Measurements from ENCODE around the gene CCDC13. TPM values are rescaled to one million over a fixed set of nuclear protein-coding genes. Genes with fewer than 3 reads are reported as not detected.

The CCDC13 gene
- polyA plus RNA-seq, 2 of the 4 experiments (the other 2 are of a cell fraction), result 0.41 to 0.47 TPM

GRCh38 chr3:42804106-42804830, 31.2 kb upstream of the CCDC13 start, which contains the start of gene HIGD1A:
HIGD1A (minus strand) TSS chr3:42804490; CDS start chr3:42794253, 10,237 bp downstream.
- Histone ChIP-seq H3K4me3 (peak within 1 kb of the TSS; percentile 62), H3K4me2 (peak within 1 kb of the TSS; percentile 88), H3K9me3 (no peaks in the 10 kb centered on the region), H3K4me1 (peaks cover 12% of the 10 kb centered on the region), H3K27ac (peak within 1 kb of the TSS; percentile 79 to 97)
- DNase-seq (ENCODE audit: low read depth in 1 of 2, low spot score in 1 of 2) (peak; percentile 90 to 91), FAIRE-seq (no peak), ATAC-seq (peak; percentile 99 to 100)
- POLR2A ChIA-PET, result interaction anchor here (0.6 to 1.7 kb wide), 3 partner anchors 25 to 227 kb away, joined by 3 to 6 read pairs (median 4); no protein-coding TSS in a partner anchor
- WGBS (ENCODE audit: missing lambda C conversion rate), result under 1% methylated on average over 13 of the region's 63 CpGs
- TF ChIP-seq CBX8 (IDR thresholded peaks at IDR 0.05) (no peak), HOXB13 (CRISPR knock-in tag; IDR thresholded peaks at IDR 0.05; ENCODE audit: low read depth) (no peak), PHF8 (IDR thresholded peaks at IDR 0.05; ENCODE audit: borderline replicate concordance, low read depth) (peak; percentile 64), TP53 (CRISPR knock-in tag; IDR thresholded peaks at IDR 0.05) (no peak), RAD21 (conservative IDR thresholded peaks at IDR 0.05 in 1 of 2, IDR thresholded peaks at IDR 0.05 in 1 of 2) (no peak), POLR2A (IDR thresholded peaks at IDR 0.05; ENCODE audit: low read length) (peak; percentile 29; the same call in 1 of the 2 replicates), TFCP2L1 (CRISPR knock-in tag; IDR thresholded peaks at IDR 0.05) (0 out of 2 replicates have a peak, but pooled peaks have one; percentile 44), JUN (IDR thresholded peaks at IDR 0.05) (peak in 1 of 2 experiments; percentile 49; a peak in 1 of 5 replicates), CHD2 (IDR thresholded peaks at IDR 0.05; ENCODE audit: low read length, partially characterized antibody) (no peak), E2F6 (IDR thresholded peaks at IDR 0.05; ENCODE audit: borderline replicate concordance, low read depth) (peak; percentile 25; the same call in 1 of the 2 replicates), KDM5A (IDR thresholded peaks at IDR 0.05) (no peak), RFX5 (IDR thresholded peaks at IDR 0.05) (peak; percentile 69; the same call in 1 of the 2 replicates), JUNB (IDR thresholded peaks at IDR 0.05) (no peak)
- TF ChIP-seq, protein P1, sequence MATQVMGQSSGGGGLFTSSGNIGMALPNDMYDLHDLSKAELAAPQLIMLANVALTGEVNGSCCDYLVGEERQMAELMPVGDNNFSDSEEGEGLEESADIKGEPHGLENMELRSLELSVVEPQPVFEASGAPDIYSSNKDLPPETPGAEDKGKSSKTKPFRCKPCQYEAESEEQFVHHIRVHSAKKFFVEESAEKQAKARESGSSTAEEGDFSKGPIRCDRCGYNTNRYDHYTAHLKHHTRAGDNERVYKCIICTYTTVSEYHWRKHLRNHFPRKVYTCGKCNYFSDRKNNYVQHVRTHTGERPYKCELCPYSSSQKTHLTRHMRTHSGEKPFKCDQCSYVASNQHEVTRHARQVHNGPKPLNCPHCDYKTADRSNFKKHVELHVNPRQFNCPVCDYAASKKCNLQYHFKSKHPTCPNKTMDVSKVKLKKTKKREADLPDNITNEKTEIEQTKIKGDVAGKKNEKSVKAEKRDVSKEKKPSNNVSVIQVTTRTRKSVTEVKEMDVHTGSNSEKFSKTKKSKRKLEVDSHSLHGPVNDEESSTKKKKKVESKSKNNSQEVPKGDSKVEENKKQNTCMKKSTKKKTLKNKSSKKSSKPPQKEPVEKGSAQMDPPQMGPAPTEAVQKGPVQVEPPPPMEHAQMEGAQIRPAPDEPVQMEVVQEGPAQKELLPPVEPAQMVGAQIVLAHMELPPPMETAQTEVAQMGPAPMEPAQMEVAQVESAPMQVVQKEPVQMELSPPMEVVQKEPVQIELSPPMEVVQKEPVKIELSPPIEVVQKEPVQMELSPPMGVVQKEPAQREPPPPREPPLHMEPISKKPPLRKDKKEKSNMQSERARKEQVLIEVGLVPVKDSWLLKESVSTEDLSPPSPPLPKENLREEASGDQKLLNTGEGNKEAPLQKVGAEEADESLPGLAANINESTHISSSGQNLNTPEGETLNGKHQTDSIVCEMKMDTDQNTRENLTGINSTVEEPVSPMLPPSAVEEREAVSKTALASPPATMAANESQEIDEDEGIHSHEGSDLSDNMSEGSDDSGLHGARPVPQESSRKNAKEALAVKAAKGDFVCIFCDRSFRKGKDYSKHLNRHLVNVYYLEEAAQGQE (IDR thresholded peaks at IDR 0.05), result no peak
- TF ChIP-seq, protein P2, sequence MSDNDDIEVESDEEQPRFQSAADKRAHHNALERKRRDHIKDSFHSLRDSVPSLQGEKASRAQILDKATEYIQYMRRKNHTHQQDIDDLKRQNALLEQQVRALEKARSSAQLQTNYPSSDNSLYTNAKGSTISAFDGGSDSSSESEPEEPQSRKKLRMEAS (IDR thresholded peaks at IDR 0.05), result peak; percentile 54; the same call in 1 of the 2 replicates
- CTCF ChIA-PET, result interaction anchor here (0.6 to 2.0 kb wide), 5 partner anchors 9 to 193 kb away, joined by 3 to 7 read pairs (median 4); no protein-coding TSS in a partner anchor

DNA sequence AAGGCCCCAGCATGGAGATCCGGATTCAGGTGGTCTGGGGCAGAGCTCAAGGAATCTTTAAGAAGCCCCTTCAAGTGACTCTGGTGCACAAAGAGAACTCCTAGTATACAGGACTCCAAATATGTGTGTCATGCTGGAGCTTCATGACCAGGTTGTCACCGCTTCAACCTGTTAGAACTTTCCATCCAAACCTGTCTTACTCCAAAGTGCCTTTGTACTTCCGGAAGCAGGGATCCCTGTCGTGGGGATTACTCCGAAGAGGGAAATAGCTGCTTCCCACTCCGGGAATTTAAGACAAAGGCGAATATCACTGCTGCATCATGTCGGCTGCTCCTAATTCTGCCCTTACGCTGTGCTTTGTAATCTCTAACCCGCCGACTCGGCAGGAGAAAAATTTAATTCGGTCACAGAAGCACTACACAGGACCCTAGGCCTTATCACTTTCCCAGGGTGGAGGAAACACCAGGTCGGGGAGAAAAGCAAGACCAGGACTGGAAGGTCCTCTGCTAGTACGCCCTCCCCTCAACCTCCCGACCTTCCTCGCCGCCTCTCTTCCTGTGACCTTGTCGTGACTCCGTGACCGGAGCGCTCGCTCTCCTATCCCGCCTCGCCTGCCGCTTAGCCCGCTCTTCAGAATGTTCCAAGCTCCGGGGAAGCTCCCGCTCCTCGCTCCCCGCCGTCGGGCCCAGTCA, 30.5 kb upstream of the CCDC13 start:
- ATAC-seq (peak; percentile 59 to 76), FAIRE-seq (no peak), DNase-seq (ENCODE audit: low read depth in 1 of 2, low spot score in 1 of 2) (peak; percentile 18 to 23)
- POLR2A ChIA-PET, result interaction anchor here (0.6 to 1.7 kb wide), 2 partner anchors 24 to 36 kb away, joined by 4 to 6 read pairs; no protein-coding TSS in a partner anchor
- 2% methylated on average over 33 of the region's 33 CpGs for WGBS (ENCODE audit: missing lambda C conversion rate)
- Histone ChIP-seq H3K4me3 (peak overlapping the region; percentile 62), H3K4me2 (peak overlapping the region; percentile 88), H3K27ac (peak overlapping the region; percentile 75 to 97), H3K4me1 (peaks cover 12% of the 10 kb centered on the region), H3K9me3 (no peaks in the 10 kb centered on the region)
- CTCF ChIA-PET, result interaction anchor here (1.0 to 2.0 kb wide), 4 partner anchors 9 to 78 kb away, joined by 3 to 7 read pairs (median 4); no protein-coding TSS in a partner anchor
- TF ChIP-seq ZC3H11A (IDR thresholded peaks at IDR 0.05), result no peak
- no peak for TF ChIP-seq E2F6 (IDR thresholded peaks at IDR 0.05; ENCODE audit: borderline replicate concordance, low read depth)
- TF ChIP-seq CEBPB (IDR thresholded peaks at IDR 0.05), result no peak
- TF ChIP-seq, protein P3, sequence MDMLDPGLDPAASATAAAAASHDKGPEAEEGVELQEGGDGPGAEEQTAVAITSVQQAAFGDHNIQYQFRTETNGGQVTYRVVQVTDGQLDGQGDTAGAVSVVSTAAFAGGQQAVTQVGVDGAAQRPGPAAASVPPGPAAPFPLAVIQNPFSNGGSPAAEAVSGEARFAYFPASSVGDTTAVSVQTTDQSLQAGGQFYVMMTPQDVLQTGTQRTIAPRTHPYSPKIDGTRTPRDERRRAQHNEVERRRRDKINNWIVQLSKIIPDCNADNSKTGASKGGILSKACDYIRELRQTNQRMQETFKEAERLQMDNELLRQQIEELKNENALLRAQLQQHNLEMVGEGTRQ (IDR thresholded peaks at IDR 0.05), result no peak
- TF ChIP-seq, protein P4, sequence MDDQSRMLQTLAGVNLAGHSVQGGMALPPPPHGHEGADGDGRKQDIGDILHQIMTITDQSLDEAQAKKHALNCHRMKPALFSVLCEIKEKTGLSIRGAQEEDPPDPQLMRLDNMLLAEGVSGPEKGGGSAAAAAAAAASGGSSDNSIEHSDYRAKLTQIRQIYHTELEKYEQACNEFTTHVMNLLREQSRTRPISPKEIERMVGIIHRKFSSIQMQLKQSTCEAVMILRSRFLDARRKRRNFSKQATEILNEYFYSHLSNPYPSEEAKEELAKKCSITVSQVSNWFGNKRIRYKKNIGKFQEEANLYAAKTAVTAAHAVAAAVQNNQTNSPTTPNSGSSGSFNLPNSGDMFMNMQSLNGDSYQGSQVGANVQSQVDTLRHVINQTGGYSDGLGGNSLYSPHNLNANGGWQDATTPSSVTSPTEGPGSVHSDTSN (IDR thresholded peaks at IDR 0.05), result no peak
- no peak for TF ChIP-seq CHD4 (IDR thresholded peaks at IDR 0.05; ENCODE audit: borderline replicate concordance)
- TF ChIP-seq PHF8 (IDR thresholded peaks at IDR 0.05; ENCODE audit: borderline replicate concordance, low read depth), result no peak
- no peak for TF ChIP-seq NFE2L2 (conservative IDR thresholded peaks at IDR 0.05; ENCODE audit: low read length)
- TF ChIP-seq HDAC2 (IDR thresholded peaks at IDR 0.05), result no peak
- no peak for TF ChIP-seq RFX5 (IDR thresholded peaks at IDR 0.05)
- TF ChIP-seq ESRRA (IDR thresholded peaks at IDR 0.05; ENCODE audit: borderline replicate concordance, low read length), result no peak
- TF ChIP-seq EP300 (IDR thresholded peaks at IDR 0.05), result no peak
- TF ChIP-seq JUN (IDR thresholded peaks at IDR 0.05), result no peak
- TF ChIP-seq HOXA7 (CRISPR knock-in tag; IDR thresholded peaks at IDR 0.05), result no peak
- TF ChIP-seq, protein P5, sequence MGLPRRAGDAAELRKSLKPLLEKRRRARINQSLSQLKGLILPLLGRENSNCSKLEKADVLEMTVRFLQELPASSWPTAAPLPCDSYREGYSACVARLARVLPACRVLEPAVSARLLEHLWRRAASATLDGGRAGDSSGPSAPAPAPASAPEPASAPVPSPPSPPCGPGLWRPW (IDR thresholded peaks at IDR 0.05), result no peak

Measured in A549 (cell line).